ENCODE measurements around the gene TRIM63. TPM values are rescaled to one million over a fixed set of nuclear protein-coding genes. Genes with fewer than 3 reads are reported as not detected.
A peak's percentile ranks its signal among the peaks of the same experiment; 100 is the strongest.

Gene TRIM63
- total and polyA plus RNA-seq, 2 donors (not counting 1 experiment from before 2014, with no cell fraction given) = not detected

DNA sequence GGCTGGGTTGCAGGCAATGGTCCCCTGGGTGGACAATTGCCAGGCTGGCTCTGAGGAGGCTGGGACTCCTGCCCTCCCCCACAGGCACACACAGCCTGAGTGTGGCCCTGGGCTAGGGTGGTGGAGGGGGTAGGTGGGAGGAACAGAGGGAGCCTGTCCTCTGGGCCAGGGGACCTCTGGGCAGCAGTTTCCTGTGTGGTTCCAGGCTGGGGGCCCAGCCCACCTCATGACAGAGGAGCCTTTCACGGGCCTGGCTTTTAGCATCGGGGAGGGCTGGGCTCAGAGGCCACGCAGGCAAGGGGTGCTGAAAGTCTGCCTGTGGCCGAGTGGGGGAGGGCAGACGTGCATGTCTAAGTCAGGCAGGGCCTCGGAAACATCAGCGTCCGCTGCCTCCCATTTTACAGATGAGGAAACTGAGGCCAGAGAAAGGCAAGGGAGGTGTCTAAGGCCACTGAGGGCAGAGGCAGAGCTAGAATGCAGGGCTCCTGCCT is 38.9 kb downstream of the TRIM63 start:
- TF ChIP-seq, protein P1, sequence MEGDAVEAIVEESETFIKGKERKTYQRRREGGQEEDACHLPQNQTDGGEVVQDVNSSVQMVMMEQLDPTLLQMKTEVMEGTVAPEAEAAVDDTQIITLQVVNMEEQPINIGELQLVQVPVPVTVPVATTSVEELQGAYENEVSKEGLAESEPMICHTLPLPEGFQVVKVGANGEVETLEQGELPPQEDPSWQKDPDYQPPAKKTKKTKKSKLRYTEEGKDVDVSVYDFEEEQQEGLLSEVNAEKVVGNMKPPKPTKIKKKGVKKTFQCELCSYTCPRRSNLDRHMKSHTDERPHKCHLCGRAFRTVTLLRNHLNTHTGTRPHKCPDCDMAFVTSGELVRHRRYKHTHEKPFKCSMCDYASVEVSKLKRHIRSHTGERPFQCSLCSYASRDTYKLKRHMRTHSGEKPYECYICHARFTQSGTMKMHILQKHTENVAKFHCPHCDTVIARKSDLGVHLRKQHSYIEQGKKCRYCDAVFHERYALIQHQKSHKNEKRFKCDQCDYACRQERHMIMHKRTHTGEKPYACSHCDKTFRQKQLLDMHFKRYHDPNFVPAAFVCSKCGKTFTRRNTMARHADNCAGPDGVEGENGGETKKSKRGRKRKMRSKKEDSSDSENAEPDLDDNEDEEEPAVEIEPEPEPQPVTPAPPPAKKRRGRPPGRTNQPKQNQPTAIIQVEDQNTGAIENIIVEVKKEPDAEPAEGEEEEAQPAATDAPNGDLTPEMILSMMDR (conservative IDR thresholded peaks at IDR 0.05 in 1 of 2, IDR thresholded peaks at IDR 0.05 in 1 of 2; ENCODE audit: low read depth in 1 of 2, low read length in 2 of 2) = no peak
- TF ChIP-seq EZH2 (IDR thresholded peaks at IDR 0.05; ENCODE audit: low read length, missing control alignments) = no peak
- peaks cover 3% of the 10 kb centered on the region for H3K27me3 ChIP-seq (ENCODE audit: control insufficient read depth, insufficient read depth, low read length)
- H3K4me3 ChIP-seq (replicated peaks in 1 of 4; ENCODE audit: control extremely low read depth in 1 of 4, insufficient read depth in 1 of 4, low read depth in 3 of 4, low read length in 4 of 4) = no peak overlapping the region
- no peak for DNase-seq (ENCODE audit: low read depth in 2 of 2)
- no peak overlapping the region for H2AFZ ChIP-seq (ENCODE audit: low read length)
- no peak overlapping the region for H3K27ac ChIP-seq (ENCODE audit: insufficient read depth, low read length)
- H3K36me3 ChIP-seq (ENCODE audit: control insufficient read depth, insufficient read depth, low read length) = no peaks in the 10 kb centered on the region
- H3K4me1 ChIP-seq (ENCODE audit: control insufficient read depth, extremely low read depth, insufficient read depth, low read length) = no peaks in the 10 kb centered on the region
- H3K4me2 ChIP-seq (ENCODE audit: extremely low read depth, insufficient read depth, low read length) = no peak overlapping the region
- H3K9me3 ChIP-seq (ENCODE audit: control insufficient read depth, insufficient read depth, low read depth, low read length) = no peaks in the 10 kb centered on the region
- no peaks in the 10 kb centered on the region for H3K79me2 ChIP-seq (ENCODE audit: control insufficient read depth, insufficient read depth, low read length)
- H4K20me1 ChIP-seq (ENCODE audit: control insufficient read depth, extremely low read depth, insufficient read depth, low read length) = no peaks in the 10 kb centered on the region
- H3K9ac ChIP-seq (ENCODE audit: insufficient read depth, low read length) = no peak overlapping the region

DNA sequence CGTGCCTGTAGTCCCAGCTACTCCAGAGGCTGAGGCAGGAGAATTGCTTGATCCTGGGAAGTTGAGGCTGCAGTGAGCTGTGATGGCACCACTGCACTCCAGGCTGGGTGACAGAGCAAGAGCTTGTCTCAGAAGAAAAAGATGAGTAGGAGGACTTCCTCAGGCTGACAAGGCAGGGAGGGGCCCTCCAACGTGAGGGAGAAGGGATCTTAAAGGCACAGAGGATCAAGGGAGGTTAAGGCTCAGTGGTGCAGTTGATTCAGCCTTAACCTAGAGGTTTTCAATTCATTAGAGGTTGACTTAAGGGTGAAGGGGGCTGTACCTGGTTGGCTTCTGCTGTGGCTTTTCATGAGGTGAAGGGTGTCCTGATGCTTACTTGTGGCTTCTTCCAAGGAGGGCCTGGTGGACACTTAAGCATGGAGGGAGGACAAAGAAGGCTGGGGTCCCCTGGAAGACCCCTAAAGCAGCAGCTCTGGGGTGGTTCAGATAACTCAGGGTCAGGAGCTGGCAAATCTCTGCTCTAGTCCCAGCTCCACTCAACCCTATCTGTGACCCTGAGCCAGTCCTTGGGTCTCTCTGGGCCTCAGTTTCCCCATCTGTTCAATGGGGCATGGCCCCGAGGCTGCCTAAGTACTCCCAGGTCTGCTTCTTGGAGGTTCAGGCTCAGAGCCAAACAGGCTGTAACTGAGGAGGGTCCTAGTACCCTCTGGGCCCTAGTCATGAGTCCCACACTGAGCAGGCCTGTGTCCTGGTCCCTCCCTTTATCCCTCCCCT is 39.5 kb downstream of the TRIM63 start:
- Histone ChIP-seq H3K27ac (ENCODE audit: insufficient read depth, low read length) (no peak overlapping the region), H3K9ac (ENCODE audit: insufficient read depth, low read length) (no peak overlapping the region), H3K4me1 (ENCODE audit: control insufficient read depth, extremely low read depth, insufficient read depth, low read length) (no peaks in the 10 kb centered on the region), H3K9me3 (ENCODE audit: control insufficient read depth, insufficient read depth, low read depth, low read length) (no peaks in the 10 kb centered on the region), H2AFZ (ENCODE audit: low read length) (no peak overlapping the region), H3K36me3 (ENCODE audit: control insufficient read depth, insufficient read depth, low read length) (no peaks in the 10 kb centered on the region), H4K20me1 (ENCODE audit: control insufficient read depth, extremely low read depth, insufficient read depth, low read length) (no peaks in the 10 kb centered on the region), H3K79me2 (ENCODE audit: control insufficient read depth, insufficient read depth, low read length) (no peaks in the 10 kb centered on the region), H3K4me2 (ENCODE audit: extremely low read depth, insufficient read depth, low read length) (no peak overlapping the region), H3K27me3 (ENCODE audit: control insufficient read depth, insufficient read depth, low read length) (peaks cover 3% of the 10 kb centered on the region), H3K4me3 (replicated peaks in 1 of 4; ENCODE audit: control extremely low read depth in 1 of 4, insufficient read depth in 1 of 4, low read depth in 3 of 4, low read length in 4 of 4) (no peak overlapping the region)
- TF ChIP-seq, protein P1 (conservative IDR thresholded peaks at IDR 0.05 in 1 of 2, IDR thresholded peaks at IDR 0.05 in 1 of 2; ENCODE audit: low read depth in 1 of 2, low read length in 2 of 2) = no peak
- no peak for TF ChIP-seq EZH2 (IDR thresholded peaks at IDR 0.05; ENCODE audit: low read length, missing control alignments)
- DNase-seq (ENCODE audit: low read depth in 2 of 2) = peak in 1 of 2 donors; percentile 16

DNA sequence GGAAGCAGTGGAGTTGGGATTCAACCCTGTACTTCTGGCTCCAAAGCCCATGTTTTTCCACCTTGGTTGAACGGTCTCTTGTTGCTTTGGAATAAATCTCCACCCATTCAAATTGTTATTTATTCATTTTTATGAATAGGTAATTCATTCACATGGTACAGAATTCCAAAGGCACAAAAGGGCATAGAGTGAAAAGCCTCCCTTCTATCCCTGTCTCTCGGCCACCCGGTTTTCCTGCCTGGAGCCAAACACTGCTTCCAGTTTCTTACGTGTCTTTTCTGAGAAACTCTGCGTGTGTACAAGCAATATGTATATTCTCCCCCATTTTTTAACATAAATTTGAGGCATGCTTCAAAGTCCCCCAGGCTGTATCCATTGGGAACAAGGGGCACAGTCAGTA is 41.9 kb downstream of the TRIM63 start:
- no peaks in the 10 kb centered on the region for H4K20me1 ChIP-seq (ENCODE audit: control insufficient read depth, extremely low read depth, insufficient read depth, low read length)
- H3K9me3 ChIP-seq (ENCODE audit: control insufficient read depth, insufficient read depth, low read depth, low read length) = no peaks in the 10 kb centered on the region
- no peak overlapping the region for H3K9ac ChIP-seq (ENCODE audit: insufficient read depth, low read length)
- TF ChIP-seq EZH2 (IDR thresholded peaks at IDR 0.05; ENCODE audit: low read length, missing control alignments) = no peak
- no peak overlapping the region for H3K4me3 ChIP-seq (replicated peaks in 1 of 4; ENCODE audit: control extremely low read depth in 1 of 4, insufficient read depth in 1 of 4, low read depth in 3 of 4, low read length in 4 of 4)
- no peaks in the 10 kb centered on the region for H3K36me3 ChIP-seq (ENCODE audit: control insufficient read depth, insufficient read depth, low read length)
- H3K27me3 ChIP-seq (ENCODE audit: control insufficient read depth, insufficient read depth, low read length) = no peaks in the 10 kb centered on the region
- no peak overlapping the region for H2AFZ ChIP-seq (ENCODE audit: low read length)
- no peak overlapping the region for H3K27ac ChIP-seq (ENCODE audit: insufficient read depth, low read length)
- DNase-seq (ENCODE audit: low read depth in 2 of 2) = no peak
- no peaks in the 10 kb centered on the region for H3K79me2 ChIP-seq (ENCODE audit: control insufficient read depth, insufficient read depth, low read length)
- peaks cover 2% of the 10 kb centered on the region for H3K4me1 ChIP-seq (ENCODE audit: control insufficient read depth, extremely low read depth, insufficient read depth, low read length)
- H3K4me2 ChIP-seq (ENCODE audit: extremely low read depth, insufficient read depth, low read length) = no peak overlapping the region
